ENCODE measurements around the gene ELF4. TPM values are rescaled to one million over a fixed set of nuclear protein-coding genes. Genes with fewer than 3 reads are reported as not detected.

The ELF4 gene
- total RNA-seq, 1 experiment from 2014 or later, result 1.9 TPM

GRCh38 chrX:130097507-130098209 is 12.6 kb downstream of the ELF4 start:
- H3K27ac Mint-ChIP-seq, result no peak overlapping the region
- DNase-seq (ENCODE audit: low spot score), result peak; percentile 16
- no peaks in the 10 kb centered on the region for H3K9me3 Mint-ChIP-seq
- H3K36me3 Mint-ChIP-seq, result no peaks in the 10 kb centered on the region
- ChIA-PET POLR2A (no interaction called here), CTCF (interaction anchor here (0.9 to 1.1 kb wide), 2 partner anchors 37 to 104 kb away, joined by 3 to 5 read pairs; no protein-coding TSS in a partner anchor)
- H3K4me1 Mint-ChIP-seq, result peaks cover 8% of the 10 kb centered on the region
- H3K27me3 Mint-ChIP-seq (ENCODE audit: low read depth), result no peaks in the 10 kb centered on the region
- TF ChIP-seq NFYB (CRISPR knock-in tag; conservative IDR thresholded peaks at IDR 0.05; ENCODE audit: low read depth) (no peak), GABPB1 (CRISPR knock-in tag; IDR thresholded peaks at IDR 0.05) (peak; percentile 14; the same call in 1 of the 2 replicates)
- H3K4me3 Mint-ChIP-seq, result no peak overlapping the region
- ATAC-seq, result peak; percentile 72

GRCh38 chrX:130095249-130096030 is 14.9 kb downstream of the ELF4 start:
- Mint-ChIP-seq H3K4me3 (no peak overlapping the region), H3K4me1 (peaks cover 8% of the 10 kb centered on the region), H3K27ac (no peak overlapping the region), H3K27me3 (ENCODE audit: low read depth) (no peaks in the 10 kb centered on the region; the same call in 1 of the 2 replicates), H3K9me3 (no peaks in the 10 kb centered on the region), H3K36me3 (no peaks in the 10 kb centered on the region)
- ATAC-seq (no peak), DNase-seq (ENCODE audit: low spot score) (no peak)
- ChIA-PET POLR2A (no interaction called here), CTCF (interaction anchor here (1.0 kb wide), 1 partner anchor 35 kb away, joined by 4 read pairs; no protein-coding TSS in a partner anchor)
- TF ChIP-seq ETV6 (CRISPR knock-in tag; IDR thresholded peaks at IDR 0.05) (no peak), ZNF532 (CRISPR knock-in tag; IDR thresholded peaks at IDR 0.05; ENCODE audit: borderline replicate concordance) (no peak), RELA (CRISPR knock-in tag; IDR thresholded peaks at IDR 0.05; ENCODE audit: borderline replicate concordance) (no peak), ARID4B (CRISPR knock-in tag; IDR thresholded peaks at IDR 0.05; ENCODE audit: borderline replicate concordance) (no peak), NR3C1 (CRISPR knock-in tag; conservative IDR thresholded peaks at IDR 0.05; ENCODE audit: low read depth) (no peak), ZNF396 (CRISPR knock-in tag; IDR thresholded peaks at IDR 0.05; ENCODE audit: borderline replicate concordance) (no peak), NR1H2 (CRISPR knock-in tag; IDR thresholded peaks at IDR 0.05) (no peak), ELF4 (CRISPR knock-in tag; IDR thresholded peaks at IDR 0.05; ENCODE audit: low read depth) (no peak), GTF2I (CRISPR knock-in tag; conservative IDR thresholded peaks at IDR 0.05) (no peak), NFE2L1 (CRISPR knock-in tag; IDR thresholded peaks at IDR 0.05) (no peak), FOXP4 (CRISPR knock-in tag; IDR thresholded peaks at IDR 0.05) (no peak)
- TF ChIP-seq, protein P1, sequence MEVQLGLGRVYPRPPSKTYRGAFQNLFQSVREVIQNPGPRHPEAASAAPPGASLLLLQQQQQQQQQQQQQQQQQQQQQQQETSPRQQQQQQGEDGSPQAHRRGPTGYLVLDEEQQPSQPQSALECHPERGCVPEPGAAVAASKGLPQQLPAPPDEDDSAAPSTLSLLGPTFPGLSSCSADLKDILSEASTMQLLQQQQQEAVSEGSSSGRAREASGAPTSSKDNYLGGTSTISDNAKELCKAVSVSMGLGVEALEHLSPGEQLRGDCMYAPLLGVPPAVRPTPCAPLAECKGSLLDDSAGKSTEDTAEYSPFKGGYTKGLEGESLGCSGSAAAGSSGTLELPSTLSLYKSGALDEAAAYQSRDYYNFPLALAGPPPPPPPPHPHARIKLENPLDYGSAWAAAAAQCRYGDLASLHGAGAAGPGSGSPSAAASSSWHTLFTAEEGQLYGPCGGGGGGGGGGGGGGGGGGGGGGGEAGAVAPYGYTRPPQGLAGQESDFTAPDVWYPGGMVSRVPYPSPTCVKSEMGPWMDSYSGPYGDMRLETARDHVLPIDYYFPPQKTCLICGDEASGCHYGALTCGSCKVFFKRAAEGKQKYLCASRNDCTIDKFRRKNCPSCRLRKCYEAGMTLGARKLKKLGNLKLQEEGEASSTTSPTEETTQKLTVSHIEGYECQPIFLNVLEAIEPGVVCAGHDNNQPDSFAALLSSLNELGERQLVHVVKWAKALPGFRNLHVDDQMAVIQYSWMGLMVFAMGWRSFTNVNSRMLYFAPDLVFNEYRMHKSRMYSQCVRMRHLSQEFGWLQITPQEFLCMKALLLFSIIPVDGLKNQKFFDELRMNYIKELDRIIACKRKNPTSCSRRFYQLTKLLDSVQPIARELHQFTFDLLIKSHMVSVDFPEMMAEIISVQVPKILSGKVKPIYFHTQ (CRISPR knock-in tag; IDR thresholded peaks at IDR 0.05), result no peak
- TF ChIP-seq, protein P2, sequence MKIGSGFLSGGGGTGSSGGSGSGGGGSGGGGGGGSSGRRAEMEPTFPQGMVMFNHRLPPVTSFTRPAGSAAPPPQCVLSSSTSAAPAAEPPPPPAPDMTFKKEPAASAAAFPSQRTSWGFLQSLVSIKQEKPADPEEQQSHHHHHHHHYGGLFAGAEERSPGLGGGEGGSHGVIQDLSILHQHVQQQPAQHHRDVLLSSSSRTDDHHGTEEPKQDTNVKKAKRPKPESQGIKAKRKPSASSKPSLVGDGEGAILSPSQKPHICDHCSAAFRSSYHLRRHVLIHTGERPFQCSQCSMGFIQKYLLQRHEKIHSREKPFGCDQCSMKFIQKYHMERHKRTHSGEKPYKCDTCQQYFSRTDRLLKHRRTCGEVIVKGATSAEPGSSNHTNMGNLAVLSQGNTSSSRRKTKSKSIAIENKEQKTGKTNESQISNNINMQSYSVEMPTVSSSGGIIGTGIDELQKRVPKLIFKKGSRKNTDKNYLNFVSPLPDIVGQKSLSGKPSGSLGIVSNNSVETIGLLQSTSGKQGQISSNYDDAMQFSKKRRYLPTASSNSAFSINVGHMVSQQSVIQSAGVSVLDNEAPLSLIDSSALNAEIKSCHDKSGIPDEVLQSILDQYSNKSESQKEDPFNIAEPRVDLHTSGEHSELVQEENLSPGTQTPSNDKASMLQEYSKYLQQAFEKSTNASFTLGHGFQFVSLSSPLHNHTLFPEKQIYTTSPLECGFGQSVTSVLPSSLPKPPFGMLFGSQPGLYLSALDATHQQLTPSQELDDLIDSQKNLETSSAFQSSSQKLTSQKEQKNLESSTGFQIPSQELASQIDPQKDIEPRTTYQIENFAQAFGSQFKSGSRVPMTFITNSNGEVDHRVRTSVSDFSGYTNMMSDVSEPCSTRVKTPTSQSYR (CRISPR knock-in tag; IDR thresholded peaks at IDR 0.05), result no peak

Data from WTC11 (cell line).